Heart left ventricle (tissue), 16 donors: ENCODE results near the gene GM2A. TPM values are rescaled to one million over a fixed set of nuclear protein-coding genes. Genes with fewer than 3 reads are reported as not detected.
"Not testable (repeated sequence)": the region's sequence is repeated elsewhere in the genome, so short reads cannot be mapped to it uniquely, and the experiment has no call there.

Experiments
- ATAC-seq, 4 donors: fragments of 200-7000 bp; cut with Tn5 transposase; one replicate each; pipeline ENCODE4 v1.9.1; 2020 to 2022; ENCODE audit warnings: moderate library complexity in 4 of 4, mild to moderate bottlenecking in 3 of 4, moderate number of reproducible peaks in 1 of 4
- DNase-seq, 5 donors: peaks; one replicate each; pipeline ENCODE4 v3.0.0-alpha.2; 2020
- H3K27ac ChIP-seq, 12 donors: fragments of 200-600 bp; sonication (generic) in 4 of 12; one replicate each; pipeline versions ENCODE4 v1.5.0 to v1.8.0; 2016 to 2022; ENCODE audit warnings: mild to moderate bottlenecking in 2 of 12
- H3K27me3 ChIP-seq, 9 donors: fragments of 200-600 bp; sonication (generic) in 2 of 9; one replicate each; pipeline versions ENCODE4 v1.5.1 to v1.8.0; 2016 to 2022; ENCODE audit warnings: mild to moderate bottlenecking in 3 of 9
- H3K36me3 ChIP-seq, 9 donors: fragments of 200-600 bp; sonication (generic) in 2 of 9; one replicate each; pipeline versions ENCODE4 v1.5.0 to v1.8.0; 2018 to 2022; ENCODE audit warnings: mild to moderate bottlenecking in 2 of 9
- H3K4me1 ChIP-seq, 12 donors: fragments of 200-600 bp; sonication (generic) in 4 of 12; one replicate each; pipeline versions ENCODE4 v1.5.0 to v1.8.0; 2016 to 2022; ENCODE audit warnings: mild to moderate bottlenecking in 3 of 12
- H3K4me3 ChIP-seq, 12 donors: fragments of 200-600 bp; sonication (generic) in 4 of 12; one replicate each; pipeline versions ENCODE4 v1.5.0 to v1.8.0; 2017 to 2022; ENCODE audit warnings: mild to moderate bottlenecking in 9 of 12, moderate library complexity in 4 of 12
- H3K9me3 ChIP-seq, 12 donors: fragments of 200-600 bp; sonication (generic) in 4 of 12; one replicate each; pipeline versions ENCODE4 v1.5.0 to v1.8.0; 2016 to 2022; ENCODE audit warnings: mild to moderate bottlenecking in 1 of 12
- CTCF ChIP-seq, 12 donors: fragments of 200-600 bp; sonication (generic) in 4 of 12; IDR thresholded peaks; one replicate each; pipeline versions ENCODE4 v1.5.0 to v1.8.0; 2018 to 2022; ENCODE audit warnings: antibody characterized with exemption in 12 of 12, mild to moderate bottlenecking in 5 of 12
- POLR2A ChIP-seq, 2 donors: fragments of 450-650 bp; IDR thresholded peaks; one replicate each; pipeline ENCODE4 v1.6.1; 2017; ENCODE audit warnings: antibody characterized with exemption in 2 of 2, mild to moderate bottlenecking in 2 of 2, moderate library complexity in 2 of 2
- WGBS, 4 donors: extraction: QIAGEN DNeasy Blood & Tissue Kit in 2 of 4; methylation state at CpG; one replicate each; pipeline versions ENCODE4 v1.1.5 to v1.1.7; 2013 to 2018; 5-methylcytosine and 5-hydroxymethylcytosine counted together
- intact Hi-C, 10 donors: fragments of 100-400 bp; cut with DNase I; formaldehyde crosslinking; loops; one replicate each; pipeline versions ENCODE4 v1.11.1 to v1.14.2; 2022
- polyA plus RNA-seq, 2 donors: library from polyadenylated mRNA; stranded (reverse); fragments of 200-250 nt; gene quantifications; one replicate each; pipeline ENCODE4 v1.2.3, GENCODE V29; 2013
- total RNA-seq, 9 donors: library from RNA; depleted of rRNA in 2 of 9; stranded (reverse); fragments of >200 nt in 2 of 9; fragmentation: NEBNext Ultra II Directional in 3 of 9; extraction: Animal tissue kit (Norgen Biotek cat#: 25700) in 3 of 9; gene quantifications; one replicate each; pipeline versions ENCODE4 v1.1.0 to v1.2.4, GENCODE V29; 2016 to 2023
- donor health status: ischemic (EF 13 %, LVEDD 7.1; RV severe dilation, severe dysfunction).
- donor health status: healthy with polysubstance abuse.
- donor health status: DM: no; HTN: yes; CAD: no.
- donor health status: DM: no; HTN: no; CAD: no.
- donor health status: ischemic (EF 25% LVEDD 6.9; RV normal size, moderate dysfunction).
- donor health status: ischemic (EF 25% LVEDD 5.7; RV mildly dilated, moderate dysfunction).
- donor health status: healthy.
- donor health status: DM: yes; HTN: yes; CAD: no.
- donor health status: ischemic (EF 35%, LVEDD 5.7; RV mildly dilated, moderate dysfunction).
- donor health status: nonischemic (EF 11% LVEDD 7.7; RV severe dilation, severe dysfunction).
- donor health status: DM: yes; HTN: yes; CAD: no.
- donor health status: PGD.
- donor health status: ischemic (EF 29% LVEDD 5.4; RV normal size, mild dysfunction).
- donor health status: nonischemic (EF 23%, LVEDD 6.1; RV moderate dilation, normal function).

Gene GM2A
- total and polyA plus RNA-seq, 11 donors: 22.8 to 71.4 (median 40.0) TPM

- WGBS, 4 donors: 13 to 19% (median 17%) methylated on average over 12 to 14 of the region's 14 CpGs
- peaks cover 4 to 52% (median 28%) of the 10 kb centered on the region in 12 donors for H3K4me1 ChIP-seq
- intact Hi-C loops: loop anchor here in 8 of 10 donors (2.0 to 10.0 kb wide), 11 partner anchors 41 to 236 kb away; partner anchors contain the start of gene ANXA6 (in 2 of the 8)
Measured at GRCh38 chr5:151238303-151238741, 14.7 kb upstream of the GM2A start.

GRCh38 chr5:151239237-151239861 lies 13.6 kb upstream of the GM2A start:
- WGBS, 4 donors: 16 to 52% (median 18%) methylated on average over 13 to 17 of the region's 17 CpGs
- peak; percentile 46 to 74 (median 62) for ATAC-seq
- peaks cover 3 to 43% (median 23%) of the 10 kb centered on the region in 12 donors for H3K4me1 ChIP-seq
- no peaks in the 10 kb centered on the region for H3K36me3 ChIP-seq
- H3K9me3 ChIP-seq: no peaks in the 10 kb centered on the region
- peak; percentile 67 to 96 (median 94) for TF ChIP-seq CTCF (IDR thresholded peaks at IDR 0.05)
- TF ChIP-seq POLR2A (IDR thresholded peaks at IDR 0.05): no peak
- intact Hi-C loops: loop anchor here in 8 of 10 donors (1.0 to 10.0 kb wide), 12 partner anchors 42 to 237 kb away; partner anchors contain the start of gene ANXA6 (in 2 of the 8)
- peak; percentile 82 to 91 (median 86) for DNase-seq
- peak overlapping the region; percentile 72 to 90 (median 86) for H3K27ac ChIP-seq
- H3K27me3 ChIP-seq: no peaks in the 10 kb centered on the region
- peak overlapping the region in 10 of 12 donors; percentile 19 to 46 (median 30) for H3K4me3 ChIP-seq

More at GRCh38 chr5:151238303-151238741, 14.7 kb upstream of the GM2A start:
- peak overlapping the region in 11 of 12 donors; percentile 8 to 46 (median 29) for H3K4me3 ChIP-seq
- H3K9me3 ChIP-seq: no peaks in the 10 kb centered on the region
- TF ChIP-seq POLR2A (IDR thresholded peaks at IDR 0.05) (peak in 1 of 2 donors; percentile 24), CTCF (IDR thresholded peaks at IDR 0.05) (no peak)
- peak overlapping the region; percentile 72 to 90 (median 86) for H3K27ac ChIP-seq
- no peaks in the 10 kb centered on the region for H3K36me3 ChIP-seq
- ATAC-seq: peak; percentile 91 to 94 (median 92)
- DNase-seq: peak; percentile 74 to 88 (median 85)
- no peaks in the 10 kb centered on the region for H3K27me3 ChIP-seq

- WGBS, 4 donors: 88 to 97% (median 93%) methylated on average over 10 of the region's 10 CpGs
- not testable (repeated sequence) for H3K27me3 ChIP-seq, H3K36me3 ChIP-seq, ATAC-seq, DNase-seq, H3K4me3 ChIP-seq, H3K27ac ChIP-seq, H3K9me3 ChIP-seq
- intact Hi-C loops: loop anchor here in 3 of 10 donors (2.0 to 10.0 kb wide), 4 partner anchors 113 to 196 kb away; no protein-coding TSS in a partner anchor
- H3K4me1 ChIP-seq: peaks cover 0 to 33% (median 15%) of the 10 kb centered on the region in 12 donors
Measured at GRCh38 chr5:151240268-151240835, 12.6 kb upstream of the GM2A start.

- 87 to 94% (median 92%) methylated on average over 2 of the region's 2 CpGs for WGBS, 4 donors
- DNase-seq (no peak), ATAC-seq (no peak)
- Histone ChIP-seq H3K4me1 (peaks cover 0 to 32% (median 15%) of the 10 kb centered on the region in 12 donors), H3K27ac (no peak overlapping the region), H3K4me3 (no peak overlapping the region), H3K36me3 (no peaks in the 10 kb centered on the region), H3K27me3 (no peaks in the 10 kb centered on the region), H3K9me3 (no peaks in the 10 kb centered on the region)
- intact Hi-C loops: loop anchor here in 3 of 10 donors (2.0 to 10.0 kb wide), 4 partner anchors 114 to 196 kb away; no protein-coding TSS in a partner anchor
- TF ChIP-seq CTCF (IDR thresholded peaks at IDR 0.05): no peak
- no peak for TF ChIP-seq POLR2A (IDR thresholded peaks at IDR 0.05)
Measured at GRCh38 chr5:151240924-151241635, 11.9 kb upstream of the GM2A start.
